Loucy (cell line): ENCODE results near the gene NPBWR2.

Source experiments
- CTCF ChIP-seq: fragments of 200-600 bp; sonication (generic); conservative IDR thresholded peaks from 2 replicates; pipeline ENCODE4 v1.5.1; 2014; ENCODE audit warnings: mild to moderate bottlenecking, antibody characterized with exemption, low read length
- EZH2phosphoT487 ChIP-seq: fragments of 200-600 bp; IDR thresholded peaks from 2 replicates; pipeline ENCODE4 v1.6.1; 2018; ENCODE audit warnings: antibody characterized with exemption, mild to moderate bottlenecking, moderate library complexity, borderline replicate concordance

- TF ChIP-seq CTCF (no peak), EZH2phosphoT487 (no peak)
These were observed 32.1 kb upstream of the NPBWR2 start for GRCh38 chr20:64139199-64140060.
